Measurements from ENCODE around the gene PTPRO. TPM values are rescaled to one million over a fixed set of nuclear protein-coding genes. Genes with fewer than 3 reads are reported as not detected.
A peak's percentile ranks its signal among the peaks of the same experiment; 100 is the strongest.

The PTPRO gene
- polyA plus RNA-seq, 1 donor from 2014 or later, result 9.4 TPM

DNA sequence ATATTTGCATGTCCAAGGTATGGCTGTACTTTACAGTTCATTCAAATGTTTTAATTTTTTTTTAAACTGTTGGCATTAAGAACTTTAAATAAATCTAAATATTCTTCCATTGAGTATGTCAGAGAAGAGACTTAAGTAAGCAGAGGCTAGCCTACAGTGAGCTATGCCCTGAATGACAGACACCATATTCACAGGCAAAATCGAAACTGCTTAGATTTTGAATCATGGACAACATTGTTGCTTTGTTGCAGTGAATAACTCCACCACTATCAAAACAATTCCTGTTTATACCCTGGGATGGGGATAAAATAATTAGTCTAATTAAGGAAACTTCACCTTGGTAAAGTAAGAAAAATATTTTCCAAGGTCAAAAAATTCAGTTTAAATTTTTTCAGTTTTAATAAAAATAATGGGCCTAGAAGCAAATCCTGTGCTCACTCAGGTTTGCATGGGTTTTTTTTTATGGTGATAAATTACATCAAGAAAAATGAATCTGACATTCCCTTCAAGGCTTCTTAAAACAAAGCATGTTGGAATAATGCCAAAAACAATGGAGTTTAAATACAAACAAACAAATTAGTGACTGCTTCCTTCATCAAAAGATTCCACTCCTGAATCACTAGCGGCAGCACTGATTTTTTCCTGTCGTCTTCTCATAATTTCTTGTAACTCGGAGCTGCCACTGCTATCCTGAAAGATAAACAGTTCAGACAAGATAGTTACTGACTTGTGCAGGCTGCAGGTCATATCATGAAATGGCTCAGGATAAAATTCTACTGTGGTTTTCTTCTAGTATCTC, 298.6 kb downstream of the PTPRO start:
- Mint-ChIP-seq H3K9me3 (peaks cover 0 to 6% (median 6%) of the 10 kb centered on the region in 3 donors), H3K27me3 (peaks cover 4% of the 10 kb centered on the region), H3K27ac (no peak overlapping the region), H3K4me1 (no peaks in the 10 kb centered on the region), H3K4me3 (no peak overlapping the region), H3K36me3 (peaks cover 11% of the 10 kb centered on the region)

DNA sequence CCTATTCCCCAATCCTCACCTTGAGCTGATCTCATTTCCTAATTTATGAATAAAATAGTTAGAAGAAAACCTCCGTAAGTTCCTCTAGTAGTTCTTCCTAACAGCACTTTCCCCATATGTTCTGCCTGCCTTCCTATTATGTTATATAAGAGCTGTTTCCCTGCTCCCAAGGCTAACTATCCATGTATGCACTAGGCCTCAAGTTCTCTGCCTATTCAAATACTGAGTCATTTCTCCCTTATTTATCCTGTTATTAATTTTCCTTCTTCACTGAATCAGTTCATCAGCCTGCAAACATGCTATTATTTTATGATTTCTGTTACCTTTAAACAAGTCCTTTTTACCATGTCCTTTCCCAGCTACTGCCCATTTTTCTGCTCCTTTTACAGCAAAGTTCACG, 302.8 kb downstream of the PTPRO start:
- Mint-ChIP-seq H3K4me3 (no peak overlapping the region), H3K4me1 (peaks cover 0 to 3% (median 0%) of the 10 kb centered on the region in 3 donors), H3K27ac (peak overlapping the region in 1 of 3 donors; percentile 44), H3K27me3 (no peaks in the 10 kb centered on the region), H3K9me3 (no peaks in the 10 kb centered on the region), H3K36me3 (peaks cover 8% of the 10 kb centered on the region)

DNA sequence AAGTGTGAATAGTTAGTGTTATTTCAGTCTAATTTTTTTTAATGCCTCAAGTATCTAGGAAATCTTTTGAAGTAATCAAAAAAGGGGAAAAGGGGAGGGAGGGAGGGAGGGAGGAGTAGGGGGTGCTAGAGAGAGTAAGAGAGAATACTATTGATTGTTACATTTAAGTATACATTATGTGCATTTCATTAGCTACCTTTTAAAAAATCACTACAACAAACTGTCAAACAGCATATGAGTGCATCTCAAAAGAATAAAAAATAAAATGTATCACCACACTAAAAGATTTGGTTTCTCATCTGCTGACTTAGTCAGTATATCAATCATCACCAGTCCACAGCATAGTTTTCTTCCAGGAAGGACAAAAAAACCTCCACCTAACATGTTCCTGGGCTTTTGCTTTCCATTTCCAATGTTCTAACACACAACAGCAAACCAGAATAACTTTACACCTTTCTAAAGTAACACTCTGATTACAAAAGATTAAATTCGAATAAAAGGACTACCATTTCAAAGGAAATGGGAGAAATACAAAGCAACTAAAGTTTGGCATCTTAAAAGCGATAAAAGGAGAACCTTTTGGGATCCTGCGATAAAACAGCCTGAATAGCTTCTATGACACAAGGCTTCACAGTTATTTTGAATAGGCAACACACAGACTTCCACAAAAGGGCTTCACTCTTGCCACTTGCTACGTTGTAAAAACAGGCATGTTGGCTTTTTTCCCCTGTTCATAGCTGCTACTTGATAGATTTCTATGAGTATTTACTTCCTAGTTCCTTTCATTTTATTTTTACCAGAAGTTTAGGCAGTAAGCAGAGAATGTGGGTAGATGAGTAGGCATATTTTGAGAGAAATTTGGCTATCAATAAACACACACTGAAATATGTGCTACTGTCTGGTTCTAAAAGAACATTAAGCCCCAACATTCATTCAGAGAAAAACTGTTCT, 306.0 kb downstream of the PTPRO start:
- no peak overlapping the region for H3K27ac Mint-ChIP-seq
- H3K27me3 Mint-ChIP-seq, result no peaks in the 10 kb centered on the region
- H3K36me3 Mint-ChIP-seq, result peaks cover 4% of the 10 kb centered on the region
- no peak overlapping the region for H3K4me3 Mint-ChIP-seq
- H3K4me1 Mint-ChIP-seq, result peaks cover 0 to 3% (median 0%) of the 10 kb centered on the region in 3 donors
- no peaks in the 10 kb centered on the region for H3K9me3 Mint-ChIP-seq

GRCh38 chr12:15629108-15629507, 306.8 kb downstream of the PTPRO start:
- Mint-ChIP-seq H3K4me1 (peaks cover 0 to 3% (median 0%) of the 10 kb centered on the region in 3 donors), H3K4me3 (no peak overlapping the region), H3K9me3 (no peaks in the 10 kb centered on the region), H3K27ac (no peak overlapping the region), H3K27me3 (no peaks in the 10 kb centered on the region), H3K36me3 (peaks cover 4% of the 10 kb centered on the region)

- no peaks in the 10 kb centered on the region for H3K36me3 Mint-ChIP-seq
- H3K27ac Mint-ChIP-seq, result no peak overlapping the region
- no peak overlapping the region for H3K4me3 Mint-ChIP-seq
- no peaks in the 10 kb centered on the region for H3K27me3 Mint-ChIP-seq
- H3K4me1 Mint-ChIP-seq, result peaks cover 0 to 3% (median 0%) of the 10 kb centered on the region in 3 donors
- no peaks in the 10 kb centered on the region for H3K9me3 Mint-ChIP-seq
Observed at GRCh38 chr12:15629761-15630160, 307.5 kb downstream of the PTPRO start.

GRCh38 chr12:15631007-15631715, 308.9 kb downstream of the PTPRO start:
- H3K27ac Mint-ChIP-seq, result no peak overlapping the region
- peaks cover 0 to 3% (median 0%) of the 10 kb centered on the region in 3 donors for H3K4me1 Mint-ChIP-seq
- no peaks in the 10 kb centered on the region for H3K9me3 Mint-ChIP-seq
- H3K4me3 Mint-ChIP-seq, result peak overlapping the region in 1 of 4 donors; percentile 26
- H3K27me3 Mint-ChIP-seq, result no peaks in the 10 kb centered on the region
- H3K36me3 Mint-ChIP-seq, result no peaks in the 10 kb centered on the region

- H3K27ac Mint-ChIP-seq, result no peak overlapping the region
- H3K27me3 Mint-ChIP-seq, result peaks cover 1% of the 10 kb centered on the region
- H3K4me1 Mint-ChIP-seq, result peaks cover 0 to 3% (median 0%) of the 10 kb centered on the region in 3 donors
- no peaks in the 10 kb centered on the region for H3K9me3 Mint-ChIP-seq
- no peak overlapping the region for H3K4me3 Mint-ChIP-seq
- no peaks in the 10 kb centered on the region for H3K36me3 Mint-ChIP-seq
Observed at GRCh38 chr12:15632708-15633107, 310.4 kb downstream of the PTPRO start.

DNA sequence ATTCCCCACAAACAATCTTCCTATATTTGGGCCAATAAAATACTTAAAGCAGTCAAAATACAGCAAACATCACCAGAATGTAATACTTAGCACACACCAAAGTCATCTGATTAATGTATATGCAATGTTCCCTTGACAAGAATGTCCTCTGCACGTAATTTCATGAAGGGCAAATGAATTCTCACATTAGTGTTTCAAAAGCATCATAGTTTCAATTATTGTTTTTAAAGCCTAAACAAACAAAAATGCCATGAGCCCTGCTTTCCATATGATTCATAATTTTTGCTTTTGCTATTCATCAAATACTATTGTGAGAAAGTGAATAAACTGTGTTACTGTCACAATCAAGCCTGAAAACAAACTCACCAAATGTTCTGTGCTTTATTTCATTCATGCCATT, 310.9 kb downstream of the PTPRO start:
- Mint-ChIP-seq H3K4me1 (peaks cover 0 to 1% (median 0%) of the 10 kb centered on the region in 3 donors), H3K9me3 (no peaks in the 10 kb centered on the region), H3K4me3 (no peak overlapping the region), H3K27me3 (peaks cover 2% of the 10 kb centered on the region), H3K27ac (no peak overlapping the region), H3K36me3 (no peaks in the 10 kb centered on the region)

DNA sequence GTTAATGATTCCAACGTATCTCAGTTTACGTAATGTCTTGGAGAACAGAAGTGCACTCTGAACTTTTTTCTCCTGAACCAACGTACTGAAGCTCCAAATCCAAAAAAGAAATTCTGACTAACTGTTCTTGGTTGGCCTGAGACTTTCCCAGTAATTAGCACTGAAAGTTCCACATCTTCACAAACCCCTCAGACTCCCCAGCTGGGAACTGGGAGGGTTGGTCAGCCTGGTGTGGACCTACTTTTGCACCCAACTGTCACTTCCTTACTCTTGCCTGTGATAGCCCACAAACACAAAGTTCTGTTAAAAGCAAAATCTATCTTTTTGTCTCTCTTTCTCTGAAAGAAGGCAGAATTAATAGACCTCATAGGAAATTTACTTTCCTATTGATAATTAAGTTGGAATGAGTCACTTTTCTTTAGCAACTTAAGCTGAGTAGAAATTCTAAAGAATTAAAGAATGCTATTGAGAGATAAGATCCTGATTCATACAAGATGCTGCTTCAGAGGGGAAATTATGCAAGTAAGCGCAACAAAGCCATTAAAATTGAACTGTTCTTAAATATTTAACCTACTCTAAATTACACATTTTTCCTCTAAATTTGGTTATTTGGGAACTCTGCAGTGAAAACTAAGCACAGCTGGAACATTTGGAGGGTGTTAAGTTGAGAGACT, 311.8 kb downstream of the PTPRO start:
- H3K36me3 Mint-ChIP-seq, result no peaks in the 10 kb centered on the region
- no peaks in the 10 kb centered on the region for H3K4me1 Mint-ChIP-seq
- no peaks in the 10 kb centered on the region for H3K9me3 Mint-ChIP-seq
- H3K27me3 Mint-ChIP-seq, result peaks cover 2% of the 10 kb centered on the region
- no peak overlapping the region for H3K4me3 Mint-ChIP-seq
- H3K27ac Mint-ChIP-seq, result no peak overlapping the region

DNA sequence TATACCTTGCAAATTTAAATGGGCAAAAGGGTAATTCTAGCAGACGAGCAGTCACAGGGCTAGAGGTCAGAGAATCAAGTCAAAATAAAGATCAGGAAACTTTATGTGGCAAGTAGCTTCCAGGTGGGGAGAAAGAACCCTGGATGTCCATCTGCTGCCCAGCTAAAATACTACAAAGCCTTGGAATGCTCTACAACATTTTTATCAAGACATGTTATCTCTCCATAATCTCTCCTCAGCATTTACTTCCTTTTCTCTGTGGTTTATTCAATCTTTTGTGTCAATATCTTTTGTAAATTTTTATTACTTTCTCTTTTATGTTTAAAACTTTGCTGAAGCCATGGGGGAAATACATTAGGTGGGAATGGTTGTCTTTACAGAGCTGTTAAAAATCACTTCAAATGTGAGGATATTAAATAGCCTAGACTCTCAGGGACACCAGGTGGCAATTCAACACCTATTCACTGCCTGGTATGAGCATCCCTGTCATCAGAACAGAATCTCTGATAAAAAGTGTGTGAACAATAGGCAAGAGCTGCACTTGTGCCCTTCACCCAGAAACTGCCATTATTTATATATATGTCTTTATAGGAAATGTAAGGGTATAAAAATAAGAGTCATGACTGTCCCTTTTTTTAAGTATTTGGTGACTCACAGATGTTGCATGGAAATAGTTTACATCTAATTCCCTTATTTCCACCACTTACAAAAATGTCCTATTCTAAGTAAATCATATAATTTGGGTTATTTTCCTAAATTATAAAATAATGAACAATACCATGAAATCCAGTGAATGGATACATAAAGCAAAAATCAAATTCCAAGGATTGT, 314.0 kb downstream of the PTPRO start:
- H3K4me3 Mint-ChIP-seq, result no peak overlapping the region

GRCh38 chr12:15638231-15638630, 315.9 kb downstream of the PTPRO start:
- no peak overlapping the region for H3K4me3 Mint-ChIP-seq
- H3K27ac Mint-ChIP-seq, result no peak overlapping the region
- H3K27me3 Mint-ChIP-seq, result peaks cover 3% of the 10 kb centered on the region
- H3K9me3 Mint-ChIP-seq, result peaks cover 0 to 2% (median 0%) of the 10 kb centered on the region in 3 donors
- H3K4me1 Mint-ChIP-seq, result no peaks in the 10 kb centered on the region
- H3K36me3 Mint-ChIP-seq, result no peaks in the 10 kb centered on the region

More for the DNA sequence above, 314.0 kb downstream of the PTPRO start:
- Mint-ChIP-seq H3K27ac (no peak overlapping the region), H3K27me3 (peaks cover 2% of the 10 kb centered on the region), H3K36me3 (no peaks in the 10 kb centered on the region), H3K9me3 (peaks cover 0 to 2% (median 0%) of the 10 kb centered on the region in 3 donors), H3K4me1 (no peaks in the 10 kb centered on the region)

DNA sequence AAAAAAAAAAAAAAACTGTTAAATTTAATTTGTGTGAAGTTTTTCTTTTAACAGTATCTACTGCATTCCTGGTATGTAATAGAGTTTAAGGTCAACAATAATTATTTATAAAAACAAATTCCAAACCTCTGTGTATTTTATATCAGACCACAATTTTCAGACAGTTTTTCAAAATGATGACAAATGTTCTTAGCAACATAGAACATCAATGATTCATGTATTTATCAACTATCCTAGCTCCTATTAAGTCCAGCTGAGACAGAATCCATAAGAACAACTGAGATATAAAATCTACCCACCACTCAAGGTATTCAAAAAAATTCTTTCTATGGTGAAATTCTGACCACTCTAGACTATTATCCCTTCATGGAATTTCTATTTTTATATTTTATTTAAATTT, 322.4 kb downstream of the PTPRO start:
- Mint-ChIP-seq H3K27ac (no peak overlapping the region), H3K36me3 (peaks cover 2% of the 10 kb centered on the region), H3K27me3 (peaks cover 1% of the 10 kb centered on the region), H3K4me3 (no peak overlapping the region), H3K9me3 (peaks cover 0 to 2% (median 0%) of the 10 kb centered on the region in 3 donors), H3K4me1 (no peaks in the 10 kb centered on the region)

DNA sequence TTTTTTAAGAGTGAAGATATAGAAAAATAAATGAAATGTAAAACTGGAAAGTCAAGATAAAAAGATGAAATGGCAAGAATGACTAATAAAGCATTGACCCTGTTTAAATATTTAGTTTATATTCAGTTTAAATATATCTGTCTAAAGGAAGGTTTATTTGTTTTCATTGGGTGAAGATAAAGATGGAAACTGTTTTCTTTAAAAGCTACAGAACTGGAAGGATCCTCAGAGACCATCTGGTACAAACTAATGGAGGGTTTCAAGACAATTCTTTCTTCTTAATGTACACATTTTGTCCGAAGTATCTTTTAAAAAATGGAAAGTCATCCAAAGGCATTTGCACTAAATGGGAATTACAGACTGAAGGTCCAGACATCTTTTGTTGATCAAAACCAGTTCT, 324.3 kb downstream of the PTPRO start:
- H3K4me3 Mint-ChIP-seq, result no peak overlapping the region
- no peaks in the 10 kb centered on the region for H3K4me1 Mint-ChIP-seq
- peaks cover 2% of the 10 kb centered on the region for H3K36me3 Mint-ChIP-seq
- H3K27ac Mint-ChIP-seq, result no peak overlapping the region
- H3K9me3 Mint-ChIP-seq, result no peaks in the 10 kb centered on the region
- H3K27me3 Mint-ChIP-seq, result peaks cover 1% of the 10 kb centered on the region
